ENCODE data around the gene ARHGAP26. TPM values are rescaled to one million over a fixed set of nuclear protein-coding genes. Genes with fewer than 3 reads are reported as not detected.

The ARHGAP26 gene
- total RNA-seq, 1 donor from 2014 or later = 35.4 TPM

GRCh38 chr5:142905348-142905747 lies 135.2 kb downstream of the ARHGAP26 start:
- H3K4me1 ChIP-seq = peaks cover 25% of the 10 kb centered on the region
- intact Hi-C loops (cut with DNase I) = no loop called here
- TF ChIP-seq CTCF (IDR thresholded peaks at IDR 0.05) = no peak
- peak; percentile 49 for ATAC-seq
- no peak overlapping the region for H3K27ac ChIP-seq
- no peaks in the 10 kb centered on the region for H3K27me3 ChIP-seq
- no peak for DNase-seq
- H3K36me3 ChIP-seq = peaks cover 48% of the 10 kb centered on the region
- H3K9me3 ChIP-seq = no peaks in the 10 kb centered on the region
- no peak overlapping the region for H3K4me3 ChIP-seq

DNA sequence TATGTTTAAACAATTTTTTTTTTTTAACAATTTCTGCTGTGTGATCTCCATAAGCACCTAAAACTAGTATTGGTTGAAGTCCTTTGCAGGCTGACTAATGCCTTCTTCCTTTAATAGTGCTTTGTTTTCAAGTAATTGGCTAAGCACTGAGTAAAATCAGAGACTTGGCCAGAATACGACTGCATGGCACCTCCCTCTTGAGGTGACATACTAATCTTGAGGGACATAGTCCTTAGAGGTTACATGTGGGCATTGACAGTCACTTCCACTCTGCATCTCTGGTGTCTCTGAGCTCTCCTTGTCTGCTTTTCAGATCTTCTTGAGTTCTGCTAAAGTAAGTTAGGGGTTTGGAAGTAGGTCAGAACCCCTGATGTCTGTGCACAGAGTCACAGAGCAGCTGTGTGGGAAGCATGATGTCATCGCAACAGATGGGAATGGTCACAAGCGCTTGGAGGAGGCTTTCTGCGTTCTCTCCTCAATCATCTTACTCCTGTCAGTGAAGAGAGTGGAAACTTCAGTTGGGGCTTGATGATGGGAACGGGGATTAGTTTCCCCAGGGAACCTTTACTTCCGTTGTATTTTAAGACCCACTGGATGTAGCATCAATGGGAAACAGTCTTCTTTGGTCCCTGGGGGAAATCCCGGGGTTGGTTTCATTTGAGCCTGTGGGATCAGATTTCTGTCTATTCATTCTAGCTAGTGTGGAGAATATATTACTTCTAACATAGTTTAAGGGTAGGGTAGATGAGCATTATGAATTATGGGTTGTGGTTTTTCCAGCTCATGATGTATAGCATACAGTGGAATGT lies 136.9 kb downstream of the ARHGAP26 start:
- intact Hi-C loops (cut with DNase I) = no loop called here
- no peaks in the 10 kb centered on the region for H3K27me3 ChIP-seq
- ATAC-seq = peak; percentile 40
- no peak for DNase-seq
- H3K4me3 ChIP-seq = no peak overlapping the region
- H3K4me1 ChIP-seq = peaks cover 14% of the 10 kb centered on the region
- no peaks in the 10 kb centered on the region for H3K9me3 ChIP-seq
- no peak for TF ChIP-seq CTCF (IDR thresholded peaks at IDR 0.05)
- no peak overlapping the region for H3K27ac ChIP-seq
- H3K36me3 ChIP-seq = peaks cover 59% of the 10 kb centered on the region

GRCh38 chr5:142908659-142909058 lies 138.5 kb downstream of the ARHGAP26 start:
- Histone ChIP-seq H3K36me3 (peaks cover 59% of the 10 kb centered on the region), H3K4me3 (no peak overlapping the region), H3K27ac (no peak overlapping the region), H3K9me3 (no peaks in the 10 kb centered on the region), H3K27me3 (no peaks in the 10 kb centered on the region), H3K4me1 (no peaks in the 10 kb centered on the region)
- no peak for ATAC-seq
- TF ChIP-seq CTCF (IDR thresholded peaks at IDR 0.05) = no peak
- no peak for DNase-seq
- intact Hi-C loops (cut with DNase I) = no loop called here

DNA sequence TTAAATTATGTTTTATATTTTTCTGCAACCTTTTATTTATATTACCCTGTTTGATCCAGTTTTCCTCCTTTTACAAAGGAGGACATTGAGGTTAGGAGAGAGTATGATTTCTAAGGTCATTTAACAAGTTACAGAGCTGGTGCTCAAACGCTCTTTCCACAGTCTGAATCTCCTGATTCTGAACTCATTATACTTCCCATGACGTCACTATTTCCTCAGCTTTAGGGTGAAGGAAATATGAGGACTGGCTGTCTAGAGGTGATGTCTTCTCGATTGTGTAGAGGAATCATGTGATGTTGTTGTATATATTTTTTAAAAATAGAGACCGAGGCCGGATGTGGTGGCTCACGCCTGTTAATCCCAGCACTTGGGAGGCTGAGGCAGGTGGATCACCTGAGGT lies 140.0 kb downstream of the ARHGAP26 start:
- TF ChIP-seq CTCF (IDR thresholded peaks at IDR 0.05) = no peak
- H3K27ac ChIP-seq = no peak overlapping the region
- DNase-seq (no peak), ATAC-seq (no peak)
- peaks cover 61% of the 10 kb centered on the region for H3K36me3 ChIP-seq
- intact Hi-C loops (cut with DNase I) = no loop called here
- no peaks in the 10 kb centered on the region for H3K9me3 ChIP-seq
- H3K4me1 ChIP-seq = no peaks in the 10 kb centered on the region
- no peak overlapping the region for H3K4me3 ChIP-seq
- H3K27me3 ChIP-seq = no peaks in the 10 kb centered on the region

- Histone ChIP-seq H3K4me3 (no peak overlapping the region), H3K36me3 (peaks cover 51% of the 10 kb centered on the region), H3K4me1 (no peaks in the 10 kb centered on the region), H3K27ac (no peak overlapping the region), H3K27me3 (no peaks in the 10 kb centered on the region), H3K9me3 (no peaks in the 10 kb centered on the region)
- DNase-seq = no peak
- intact Hi-C loops (cut with DNase I) = no loop called here
- no peak for ATAC-seq
- no peak for TF ChIP-seq CTCF (IDR thresholded peaks at IDR 0.05)
Observed at GRCh38 chr5:142911170-142911569, 141.0 kb downstream of the ARHGAP26 start.
